ENCODE results near the gene FMNL2. TPM values are rescaled to one million over a fixed set of nuclear protein-coding genes. Genes with fewer than 3 reads are reported as not detected.
A peak's percentile ranks its signal among the peaks of the same experiment; 100 is the strongest.

FMNL2 gene
- total RNA-seq, 1 donor from 2014 or later: 12.0 TPM

DNA sequence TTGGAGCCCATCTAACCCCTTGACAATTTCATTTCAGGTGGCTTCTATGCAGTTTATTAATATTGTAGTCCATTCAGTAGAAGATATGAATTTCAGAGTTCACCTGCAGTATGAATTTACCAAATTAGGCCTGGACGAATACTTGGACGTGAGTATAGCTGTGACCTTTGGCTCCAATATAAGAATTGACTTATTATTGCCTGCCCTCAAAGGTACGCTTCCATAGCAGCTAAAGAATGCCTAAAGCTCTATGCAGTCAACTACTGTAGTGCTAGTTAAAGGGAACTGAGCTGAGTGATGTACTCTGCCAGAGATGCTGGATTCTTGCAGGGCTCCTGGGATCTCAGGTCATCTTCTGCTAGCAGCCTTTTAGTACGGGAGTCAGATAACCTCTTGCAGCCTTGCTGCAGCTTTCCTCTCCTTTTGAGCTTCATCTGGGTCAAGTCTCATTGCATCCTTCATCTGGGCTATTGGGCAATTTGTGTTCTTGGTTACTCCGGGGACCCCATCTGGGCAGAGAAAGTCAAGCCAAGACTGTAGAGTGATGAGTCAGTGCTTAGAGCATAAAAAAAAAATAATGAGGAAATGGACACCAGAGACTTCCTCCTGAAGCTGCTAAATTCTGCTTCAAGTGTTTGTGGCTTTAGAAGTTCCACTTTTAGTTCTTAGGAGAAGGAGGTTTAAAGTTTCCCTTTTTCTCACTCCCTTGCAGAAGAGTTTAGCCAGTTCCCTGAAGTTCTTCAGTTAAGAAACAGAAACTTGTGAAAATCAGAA, 276.7 kb downstream of the FMNL2 start:
- TF ChIP-seq, protein P1, sequence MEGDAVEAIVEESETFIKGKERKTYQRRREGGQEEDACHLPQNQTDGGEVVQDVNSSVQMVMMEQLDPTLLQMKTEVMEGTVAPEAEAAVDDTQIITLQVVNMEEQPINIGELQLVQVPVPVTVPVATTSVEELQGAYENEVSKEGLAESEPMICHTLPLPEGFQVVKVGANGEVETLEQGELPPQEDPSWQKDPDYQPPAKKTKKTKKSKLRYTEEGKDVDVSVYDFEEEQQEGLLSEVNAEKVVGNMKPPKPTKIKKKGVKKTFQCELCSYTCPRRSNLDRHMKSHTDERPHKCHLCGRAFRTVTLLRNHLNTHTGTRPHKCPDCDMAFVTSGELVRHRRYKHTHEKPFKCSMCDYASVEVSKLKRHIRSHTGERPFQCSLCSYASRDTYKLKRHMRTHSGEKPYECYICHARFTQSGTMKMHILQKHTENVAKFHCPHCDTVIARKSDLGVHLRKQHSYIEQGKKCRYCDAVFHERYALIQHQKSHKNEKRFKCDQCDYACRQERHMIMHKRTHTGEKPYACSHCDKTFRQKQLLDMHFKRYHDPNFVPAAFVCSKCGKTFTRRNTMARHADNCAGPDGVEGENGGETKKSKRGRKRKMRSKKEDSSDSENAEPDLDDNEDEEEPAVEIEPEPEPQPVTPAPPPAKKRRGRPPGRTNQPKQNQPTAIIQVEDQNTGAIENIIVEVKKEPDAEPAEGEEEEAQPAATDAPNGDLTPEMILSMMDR (IDR thresholded peaks at IDR 0.05): no peak
- Histone ChIP-seq H3K4me3 (no peak overlapping the region), H3K9me3 (no peaks in the 10 kb centered on the region), H3K27me3 (no peaks in the 10 kb centered on the region), H3K27ac (peak overlapping the region; percentile 22 to 53), H3K36me3 (peaks cover 0 to 5% of the 10 kb centered on the region in 2 donors), H3K4me1 (peaks cover 0 to 7% of the 10 kb centered on the region in 2 donors)
- peak in 1 of 2 donors; percentile 74 for DNase-seq (ENCODE audit: low spot score in 2 of 2)
- intact Hi-C loops (cut with DNase I): no loop called here

- peaks cover 0 to 7% of the 10 kb centered on the region in 2 donors for H3K4me1 ChIP-seq
- intact Hi-C loops (cut with DNase I): no loop called here
Observed at GRCh38 chr2:152613235-152613634, 278.3 kb downstream of the FMNL2 start.

DNA sequence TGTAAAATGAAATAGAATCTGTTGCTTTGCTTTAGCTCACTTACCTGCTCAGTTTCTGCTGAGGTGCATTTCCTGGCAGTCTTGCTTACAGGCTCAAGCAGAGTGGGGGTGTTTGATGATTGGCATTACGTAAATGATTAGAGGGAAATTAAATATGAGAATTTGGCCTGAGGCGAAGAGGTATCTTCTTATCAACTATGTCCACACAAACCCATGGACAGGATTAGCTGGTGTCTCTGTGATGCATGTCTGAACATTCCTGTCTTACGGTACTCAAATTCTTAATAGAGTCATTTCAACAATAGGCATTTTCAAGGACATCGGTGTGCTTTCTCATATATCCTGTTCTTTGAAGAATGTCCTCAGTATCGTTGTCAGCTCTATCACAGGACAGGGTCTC, 280.2 kb downstream of the FMNL2 start:
- H3K4me1 ChIP-seq: peaks cover 0 to 7% of the 10 kb centered on the region in 2 donors
- TF ChIP-seq, protein P1 (IDR thresholded peaks at IDR 0.05): no peak
- no peaks in the 10 kb centered on the region for H3K9me3 ChIP-seq
- intact Hi-C loops (cut with DNase I): no loop called here
- H3K36me3 ChIP-seq: peaks cover 18 to 35% of the 10 kb centered on the region in 2 donors
- no peak overlapping the region for H3K27ac ChIP-seq
- no peaks in the 10 kb centered on the region for H3K27me3 ChIP-seq
- no peak for DNase-seq (ENCODE audit: low spot score in 2 of 2)
- no peak overlapping the region for H3K4me3 ChIP-seq

More at GRCh38 chr2:152613235-152613634, 278.3 kb downstream of the FMNL2 start:
- Histone ChIP-seq H3K9me3 (no peaks in the 10 kb centered on the region), H3K4me3 (no peak overlapping the region), H3K36me3 (peaks cover 4 to 20% of the 10 kb centered on the region in 2 donors), H3K27ac (peak overlapping the region in 1 of 2 donors; percentile 53), H3K27me3 (no peaks in the 10 kb centered on the region)
- no peak for DNase-seq (ENCODE audit: low spot score in 2 of 2)
- TF ChIP-seq, protein P1 (IDR thresholded peaks at IDR 0.05): no peak

GRCh38 chr2:152617456-152618192, 282.6 kb downstream of the FMNL2 start:
- intact Hi-C loops (cut with DNase I): no loop called here
- TF ChIP-seq, protein P1 (IDR thresholded peaks at IDR 0.05): no peak
- no peak overlapping the region for H3K4me3 ChIP-seq
- H3K36me3 ChIP-seq: peaks cover 25 to 45% of the 10 kb centered on the region in 2 donors
- no peak overlapping the region for H3K27ac ChIP-seq
- no peaks in the 10 kb centered on the region for H3K9me3 ChIP-seq
- no peak for DNase-seq (ENCODE audit: low spot score in 2 of 2)
- peaks cover 0 to 2% of the 10 kb centered on the region in 2 donors for H3K4me1 ChIP-seq
- no peaks in the 10 kb centered on the region for H3K27me3 ChIP-seq

GRCh38 chr2:152618193-152618564, 283.2 kb downstream of the FMNL2 start:
- Histone ChIP-seq H3K36me3 (peaks cover 25 to 45% of the 10 kb centered on the region in 2 donors), H3K4me1 (peaks cover 0 to 2% of the 10 kb centered on the region in 2 donors), H3K4me3 (no peak overlapping the region), H3K27me3 (no peaks in the 10 kb centered on the region), H3K9me3 (no peaks in the 10 kb centered on the region), H3K27ac (no peak overlapping the region)
- TF ChIP-seq, protein P1 (IDR thresholded peaks at IDR 0.05): no peak
- DNase-seq (ENCODE audit: low spot score in 2 of 2): no peak
- intact Hi-C loops (cut with DNase I): no loop called here
